ENCODE data around the gene REEP1. TPM values are rescaled to one million over a fixed set of nuclear protein-coding genes. Genes with fewer than 3 reads are reported as not detected.
A peak's percentile ranks its signal among the peaks of the same experiment; 100 is the strongest.

The REEP1 gene
- total and polyA plus RNA-seq, 9 of the 15 experiments (the other 6 are each of a cell fraction or from before 2014, with no cell fraction given): 0.11 to 0.67 (median 0.13) TPM

GRCh38 chr2:86195055-86195807, 142.2 kb downstream of the REEP1 start, which contains the start of gene IMMT (continued):
- TF ChIP-seq ZMIZ1 (IDR thresholded peaks at IDR 0.05; ENCODE audit: low read depth in 2 of 2, low read length in 2 of 2): peak in 1 of 2 experiments; percentile 24; a peak in 1 of 4 replicates
- TF ChIP-seq ZNF780A (CRISPR knock-in tag; IDR thresholded peaks at IDR 0.05): no peak
- peak; percentile 71; the same call in 1 of the 2 replicates for TF ChIP-seq KLF6 (CRISPR knock-in tag; IDR thresholded peaks at IDR 0.05; ENCODE audit: borderline replicate concordance)
- TF ChIP-seq HDAC6 (IDR thresholded peaks at IDR 0.05; ENCODE audit: low read depth, low read length): no peak
- no peak for TF ChIP-seq SRSF9 (IDR thresholded peaks at IDR 0.05; ENCODE audit: borderline replicate concordance, low read depth, low read length)
- TF ChIP-seq SAFB (IDR thresholded peaks at IDR 0.05; ENCODE audit: borderline replicate concordance, low read depth, low read length): no peak
- TF ChIP-seq ZBTB43 (CRISPR knock-in tag; IDR thresholded peaks at IDR 0.05): no peak
- no peak for TF ChIP-seq TFE3 (CRISPR knock-in tag; IDR thresholded peaks at IDR 0.05)
- no peak for TF ChIP-seq NFXL1 (CRISPR knock-in tag; IDR thresholded peaks at IDR 0.05)
- peak; percentile 66; the same call in 1 of the 2 replicates for TF ChIP-seq ZNF830 (CRISPR knock-in tag; IDR thresholded peaks at IDR 0.05)
- TF ChIP-seq FOXJ2 (tag; IDR thresholded peaks at IDR 0.05): peak; percentile 18
- peak; percentile 12; the same call in 1 of the 2 replicates for TF ChIP-seq BHLHE40 (IDR thresholded peaks at IDR 0.05; ENCODE audit: low read length)
- no peak for TF ChIP-seq ZNF217 (CRISPR knock-in tag; IDR thresholded peaks at IDR 0.05)
- TF ChIP-seq DIDO1 (tag; IDR thresholded peaks at IDR 0.05; ENCODE audit: low read depth): no peak
- TF ChIP-seq TEAD2 (tag; IDR thresholded peaks at IDR 0.05): no peak
- TF ChIP-seq CXXC5 (CRISPR knock-in tag; IDR thresholded peaks at IDR 0.05): peak; percentile 95
- no peak for TF ChIP-seq PPARD (CRISPR knock-in tag; IDR thresholded peaks at IDR 0.05)
- no peak for TF ChIP-seq CCNT2 (IDR thresholded peaks at IDR 0.05; ENCODE audit: borderline replicate concordance, extremely low read depth, insufficient read length, low read depth, low read length)
- TF ChIP-seq ZNF561 (CRISPR knock-in tag; conservative IDR thresholded peaks at IDR 0.05): no peak
- peak; percentile 0; the same call in 1 of the 2 replicates for TF ChIP-seq STAT5A (IDR thresholded peaks at IDR 0.05; ENCODE audit: borderline replicate concordance, low read length)
- TF ChIP-seq MEF2D (tag; conservative IDR thresholded peaks at IDR 0.05; ENCODE audit: low read depth): no peak
- TF ChIP-seq ZNF253 (CRISPR knock-in tag; conservative IDR thresholded peaks at IDR 0.05): no peak
- no peak for TF ChIP-seq RBM34 (IDR thresholded peaks at IDR 0.05; ENCODE audit: borderline replicate concordance, insufficient read depth, low read length)
